ENCODE results near the gene SH3RF2.
"Not testable (repeated sequence)": the region's sequence is repeated elsewhere in the genome, so short reads cannot be mapped to it uniquely, and the experiment has no call there.

SH3RF2 gene

GRCh38 chr5:145953202-145953601, 16.8 kb downstream of the SH3RF2 start:
- DNase-seq = no peak

GRCh38 chr5:145954140-145954539, 17.8 kb downstream of the SH3RF2 start:
- not testable (repeated sequence) for DNase-seq

- no peak for DNase-seq
Observed at GRCh38 chr5:145957388-145957787, 21.0 kb downstream of the SH3RF2 start.

GRCh38 chr5:145958436-145958835, 22.1 kb downstream of the SH3RF2 start:
- DNase-seq = no peak

GRCh38 chr5:145960166-145960565, 23.8 kb downstream of the SH3RF2 start:
- DNase-seq = no peak

GRCh38 chr5:145960848-145961600, 24.6 kb downstream of the SH3RF2 start:
- no peak for DNase-seq

- no peak for DNase-seq
Observed at GRCh38 chr5:145962001-145962400, 25.6 kb downstream of the SH3RF2 start.

GRCh38 chr5:145964008-145964407, 27.6 kb downstream of the SH3RF2 start:
- not testable (repeated sequence) for DNase-seq

- no peak for DNase-seq
Observed at GRCh38 chr5:145965804-145966203, 29.4 kb downstream of the SH3RF2 start.

GRCh38 chr5:145967296-145967695, 30.9 kb downstream of the SH3RF2 start:
- no peak for DNase-seq

GRCh38 chr5:145968970-145969713, 32.8 kb downstream of the SH3RF2 start:
- no peak for DNase-seq

GRCh38 chr5:145969714-145970092, 33.3 kb downstream of the SH3RF2 start:
- no peak for DNase-seq

- DNase-seq = no peak
Observed at GRCh38 chr5:145971108-145971507, 34.7 kb downstream of the SH3RF2 start.

GRCh38 chr5:145971701-145972100, 35.3 kb downstream of the SH3RF2 start:
- no peak for DNase-seq

GRCh38 chr5:145975001-145975360, 38.6 kb downstream of the SH3RF2 start:
- no peak for DNase-seq

- DNase-seq = no peak
Observed at GRCh38 chr5:145975361-145976066, 39.1 kb downstream of the SH3RF2 start.

- DNase-seq = no peak
Observed at GRCh38 chr5:145976431-145977155, 40.2 kb downstream of the SH3RF2 start.

- no peak for DNase-seq
Observed at GRCh38 chr5:145978171-145978570, 41.8 kb downstream of the SH3RF2 start.

- no peak for DNase-seq
Observed at GRCh38 chr5:145978708-145979107, 42.3 kb downstream of the SH3RF2 start.

GRCh38 chr5:145979270-145980223, 43.2 kb downstream of the SH3RF2 start:
- DNase-seq = no peak

GRCh38 chr5:145980259-145980658, 43.9 kb downstream of the SH3RF2 start:
- DNase-seq = no peak

- no peak for DNase-seq
Observed at GRCh38 chr5:145980718-145981117, 44.3 kb downstream of the SH3RF2 start.

Data from stimulated activated CD4-positive, alpha-beta T cell treated with anti-CD3 and anti-CD28 coated beads, Interleukin-2, amount 100 ng/mL, for 24 hours (primary cell).